Kidney (tissue), 14 donors: ENCODE data around the gene TNKS2. TPM values are rescaled to one million over a fixed set of nuclear protein-coding genes. Genes with fewer than 3 reads are reported as not detected.

Source experiments
- DNase-seq, 5 donors: peaks; one replicate each; pipeline ENCODE4 v3.0.0-alpha.2; 2013 to 2020
- FAIRE-seq: peaks from 2 replicates; lab custom pipeline; 2012; peaks lifted over from hg19 to GRCh38; lab: Jason Lieb, UNC
- H3K27ac ChIP-seq, 2 donors: one replicate each; pipeline ENCODE4 v1.7.0; 2013; ENCODE audit warnings: low read depth in 2 of 2, low read length in 2 of 2, inconsistent platforms in 1 of 2
- H3K27me3 ChIP-seq: one replicate; pipeline ENCODE4 v1.7.1; 2013; ENCODE audit warnings: low read length, inconsistent platforms; ENCODE audit not compliant: control insufficient read depth, insufficient read depth
- H3K36me3 ChIP-seq, 3 donors: one replicate each; pipeline versions ENCODE4 v1.7.0 to v1.7.1; 2013; ENCODE audit warnings: low read length in 3 of 3, control low read depth in 1 of 3, inconsistent platforms in 1 of 3; ENCODE audit not compliant: insufficient read depth in 3 of 3, control insufficient read depth in 2 of 3
- H3K4me1 ChIP-seq, 3 donors: one replicate each; pipeline versions ENCODE4 v1.7.0 to v1.7.1; 2013; ENCODE audit warnings: low read length in 3 of 3, inconsistent platforms in 1 of 3, low read depth in 1 of 3; ENCODE audit not compliant: control insufficient read depth in 2 of 3, insufficient read depth in 2 of 3
- H3K4me3 ChIP-seq, 3 donors: one replicate each; pipeline versions ENCODE4 v1.7.0 to v1.8.1; 2013; ENCODE audit warnings: low read length in 3 of 3, control low read depth in 1 of 3, inconsistent platforms in 1 of 3
- H3K9ac ChIP-seq, 3 donors: one replicate each; pipeline versions ENCODE4 v1.7.0 to v1.7.1; 2013; ENCODE audit warnings: low read length in 3 of 3, control low read depth in 1 of 3, inconsistent platforms in 1 of 3
- H3K9me3 ChIP-seq, 3 donors: one replicate each; pipeline versions ENCODE4 v1.7.0 to v1.7.1; 2013; ENCODE audit warnings: low read length in 3 of 3, control low read depth in 1 of 3, inconsistent platforms in 1 of 3; ENCODE audit not compliant: control insufficient read depth in 2 of 3, insufficient read depth in 1 of 3
- intact Hi-C: fragments of 100-400 bp; cut with DNase I; formaldehyde crosslinking; loops from one replicate; pipeline ENCODE4 v1.11.1; 2022
- polyA plus RNA-seq: library from polyadenylated mRNA; stranded (reverse); fragments of 350-450 nt; fragmentation: Illumina TruSeq; extraction: RNeasy Lipid Tissue Mini Kit (QIAGEN cat#74804); gene quantifications from one replicate; pipeline ENCODE4 v1.2.3, GENCODE V29; 2014; ENCODE audit warnings: low read depth, low replicate concordance; ENCODE audit not compliant: insufficient read depth
- total RNA-seq: library from RNA; stranded (reverse); fragmentation: NEBNext Ultra II Directional; extraction: Animal tissue kit (Norgen Biotek cat#: 25700); gene quantifications from one replicate; pipeline ENCODE4 v1.2.1, GENCODE V29; 2021
- TF ChIP-seq, protein P1 (sequence below): IDR thresholded peaks from 3 replicates; pipeline ENCODE4 v1.5.1; 2012; ENCODE audit warnings: mild to moderate bottlenecking, moderate library complexity, borderline replicate concordance; ENCODE audit not compliant: insufficient read depth; ENCODE audit errors: extremely low read depth
- donor health status: control.
- donor health status: control.
- donor health status: control.
- donor health status: control.
- donor health status: control.
- donor health status: DM: yes; HTN: yes; CAD: no.
- donor health status: Normal renal cell carcinoma (clear cell type).

Gene TNKS2
- total and polyA plus RNA-seq, 2 donors from 2014 or later = 7.4 to 31.6 TPM

DNA sequence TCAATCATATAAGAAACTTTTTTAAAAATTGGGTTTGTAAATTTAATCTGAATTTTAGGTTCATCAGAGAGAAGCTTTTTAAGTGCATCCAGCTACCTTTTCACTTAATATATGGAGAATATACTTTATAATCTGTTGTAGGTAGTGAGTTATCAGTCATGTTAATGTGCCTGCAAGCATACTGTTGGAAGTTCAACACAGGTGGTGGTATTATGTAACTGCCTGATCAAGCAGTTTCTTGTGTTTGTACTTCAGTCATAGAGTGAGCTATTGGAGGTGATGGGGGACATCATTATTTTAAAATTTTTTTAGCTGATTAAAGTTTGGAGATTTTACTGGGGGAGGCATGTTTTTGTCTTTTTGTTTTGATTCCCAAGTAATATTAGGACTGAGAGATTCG is 2.5 kb downstream of the TNKS2 start:
- Histone ChIP-seq H3K9ac (no peak overlapping the region), H3K9me3 (no peaks in the 10 kb centered on the region), H3K27ac (no peak overlapping the region), H3K4me1 (peaks cover 3 to 15% (median 7%) of the 10 kb centered on the region in 3 donors), H3K27me3 (no peaks in the 10 kb centered on the region), H3K4me3 (peak overlapping the region in 2 of 3 donors; percentile 89 to 92), H3K36me3 (peaks cover 0 to 5% (median 0%) of the 10 kb centered on the region in 3 donors)
- FAIRE-seq (no peak), DNase-seq (no peak)
- intact Hi-C loops = no loop called here
- TF ChIP-seq, protein P1, sequence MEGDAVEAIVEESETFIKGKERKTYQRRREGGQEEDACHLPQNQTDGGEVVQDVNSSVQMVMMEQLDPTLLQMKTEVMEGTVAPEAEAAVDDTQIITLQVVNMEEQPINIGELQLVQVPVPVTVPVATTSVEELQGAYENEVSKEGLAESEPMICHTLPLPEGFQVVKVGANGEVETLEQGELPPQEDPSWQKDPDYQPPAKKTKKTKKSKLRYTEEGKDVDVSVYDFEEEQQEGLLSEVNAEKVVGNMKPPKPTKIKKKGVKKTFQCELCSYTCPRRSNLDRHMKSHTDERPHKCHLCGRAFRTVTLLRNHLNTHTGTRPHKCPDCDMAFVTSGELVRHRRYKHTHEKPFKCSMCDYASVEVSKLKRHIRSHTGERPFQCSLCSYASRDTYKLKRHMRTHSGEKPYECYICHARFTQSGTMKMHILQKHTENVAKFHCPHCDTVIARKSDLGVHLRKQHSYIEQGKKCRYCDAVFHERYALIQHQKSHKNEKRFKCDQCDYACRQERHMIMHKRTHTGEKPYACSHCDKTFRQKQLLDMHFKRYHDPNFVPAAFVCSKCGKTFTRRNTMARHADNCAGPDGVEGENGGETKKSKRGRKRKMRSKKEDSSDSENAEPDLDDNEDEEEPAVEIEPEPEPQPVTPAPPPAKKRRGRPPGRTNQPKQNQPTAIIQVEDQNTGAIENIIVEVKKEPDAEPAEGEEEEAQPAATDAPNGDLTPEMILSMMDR = no peak

DNA sequence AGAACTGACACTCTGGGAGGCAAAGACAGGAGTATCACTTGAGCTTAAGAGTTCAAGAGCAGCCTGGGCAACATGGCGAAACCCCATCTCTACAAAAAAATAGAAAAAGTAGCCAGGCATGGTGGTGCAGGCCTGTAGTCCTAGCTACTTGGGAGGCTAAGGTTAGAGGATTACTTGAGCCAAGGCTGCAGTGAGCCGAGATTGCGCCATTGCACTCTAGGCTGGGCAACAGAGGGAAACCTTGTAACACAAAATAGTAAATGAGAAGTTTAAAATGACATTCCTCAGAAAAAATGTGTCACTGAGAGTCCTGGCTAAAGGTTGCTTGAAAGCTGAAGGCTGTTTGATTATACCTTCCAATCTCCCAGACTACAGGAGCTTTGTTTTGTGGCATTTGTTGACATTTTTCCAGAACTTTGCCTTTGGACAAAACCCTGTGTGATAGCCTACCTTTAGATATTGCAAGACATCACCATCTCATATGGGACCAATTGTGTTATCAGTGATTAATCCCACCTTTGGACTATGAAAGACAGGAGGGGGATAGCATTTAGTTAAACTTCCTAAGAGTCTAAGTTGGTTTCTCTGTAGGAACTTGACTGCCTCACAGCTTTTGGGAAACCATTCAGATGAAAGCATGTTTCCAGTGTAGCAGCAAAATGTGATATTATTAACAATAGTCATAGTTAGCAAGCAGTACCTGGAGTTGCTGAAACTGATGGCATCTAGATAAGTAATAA is 5.3 kb downstream of the TNKS2 start:
- Histone ChIP-seq H3K4me3 (no peak overlapping the region), H3K36me3 (peaks cover 0 to 5% (median 2%) of the 10 kb centered on the region in 3 donors), H3K9ac (no peak overlapping the region), H3K27me3 (no peaks in the 10 kb centered on the region), H3K27ac (no peak overlapping the region), H3K9me3 (no peaks in the 10 kb centered on the region), H3K4me1 (peaks cover 0 to 8% (median 7%) of the 10 kb centered on the region in 3 donors)
- intact Hi-C loops = no loop called here
- DNase-seq (no peak), FAIRE-seq (no peak)
- TF ChIP-seq, protein P1 = no peak

DNA sequence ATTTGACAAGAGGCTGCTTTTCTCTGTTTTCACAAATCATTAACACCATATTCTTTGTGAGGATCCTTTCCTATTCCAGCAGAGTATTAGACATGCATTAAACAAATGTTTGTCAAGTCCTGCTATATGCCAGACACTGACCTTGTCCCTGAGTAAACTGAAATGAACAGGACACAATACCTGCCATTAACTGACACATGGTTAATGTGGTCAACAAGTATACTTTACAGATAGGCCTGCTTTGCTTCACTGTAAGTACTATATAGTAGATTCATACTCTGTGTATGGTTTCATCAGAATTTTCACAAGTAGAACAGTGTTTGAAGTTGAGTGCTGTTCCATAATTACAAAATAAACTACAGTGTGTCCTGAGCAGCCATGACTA is 5.9 kb downstream of the TNKS2 start:
- no peaks in the 10 kb centered on the region for H3K9me3 ChIP-seq
- DNase-seq (no peak), FAIRE-seq (no peak)
- no peak overlapping the region for H3K9ac ChIP-seq
- intact Hi-C loops = no loop called here
- peaks cover 0 to 5% (median 2%) of the 10 kb centered on the region in 3 donors for H3K36me3 ChIP-seq
- H3K27ac ChIP-seq = no peak overlapping the region
- TF ChIP-seq, protein P1 = no peak
- peaks cover 0 to 8% (median 7%) of the 10 kb centered on the region in 3 donors for H3K4me1 ChIP-seq
- H3K27me3 ChIP-seq = no peaks in the 10 kb centered on the region
- H3K4me3 ChIP-seq = no peak overlapping the region
